Lower lobe of right lung (tissue), 2 donors: Measurements from ENCODE around the gene C2orf80. TPM values are rescaled to one million over a fixed set of nuclear protein-coding genes. Genes with fewer than 3 reads are reported as not detected.

Experiments used
- ATAC-seq, 2 donors: fragments of 200-7000 bp; cut with Tn5 transposase; one replicate each; pipeline ENCODE4 v1.9.1; 2020 to 2022; ENCODE audit warnings: mild to moderate bottlenecking in 2 of 2, moderate library complexity in 2 of 2
- DNase-seq: peaks from one replicate; pipeline ENCODE4 v3.0.0-alpha.2; 2020
- H3K27ac ChIP-seq: fragments of 200-600 bp; one replicate; pipeline ENCODE4 v1.8.0; 2022
- H3K27me3 ChIP-seq: fragments of 200-600 bp; one replicate; pipeline ENCODE4 v1.8.0; 2022; ENCODE audit warnings: low read depth
- H3K36me3 ChIP-seq: fragments of 200-600 bp; one replicate; pipeline ENCODE4 v1.8.0; 2022; ENCODE audit warnings: mild to moderate bottlenecking
- H3K4me1 ChIP-seq: fragments of 200-600 bp; one replicate; pipeline ENCODE4 v1.8.0; 2022
- H3K4me3 ChIP-seq: fragments of 200-600 bp; one replicate; pipeline ENCODE4 v1.8.0; 2022; ENCODE audit warnings: mild to moderate bottlenecking
- H3K9me3 ChIP-seq: fragments of 200-600 bp; one replicate; pipeline ENCODE4 v1.8.0; 2022
- intact Hi-C: fragments of 100-400 bp; cut with DNase I; formaldehyde crosslinking; loops from one replicate; pipeline ENCODE4 v1.11.0; 2022
- total RNA-seq: library from RNA; stranded (reverse); fragmentation: NEBNext Ultra II Directional; extraction: Animal tissue kit (Norgen Biotek cat#: 25700); gene quantifications from one replicate; pipeline ENCODE4 v1.2.1, GENCODE V29; 2021
- TF ChIP-seq, protein P1 (sequence below): fragments of 200-600 bp; IDR thresholded peaks from one replicate; pipeline ENCODE4 v1.8.0; 2022; ENCODE audit warnings: antibody characterized with exemption, mild to moderate bottlenecking
- donor health status: DM: no; HTN: yes; CAD: no; lungs with severe emphysema.

The C2orf80 gene
- total RNA-seq, 1 donor from 2014 or later: not detected

DNA sequence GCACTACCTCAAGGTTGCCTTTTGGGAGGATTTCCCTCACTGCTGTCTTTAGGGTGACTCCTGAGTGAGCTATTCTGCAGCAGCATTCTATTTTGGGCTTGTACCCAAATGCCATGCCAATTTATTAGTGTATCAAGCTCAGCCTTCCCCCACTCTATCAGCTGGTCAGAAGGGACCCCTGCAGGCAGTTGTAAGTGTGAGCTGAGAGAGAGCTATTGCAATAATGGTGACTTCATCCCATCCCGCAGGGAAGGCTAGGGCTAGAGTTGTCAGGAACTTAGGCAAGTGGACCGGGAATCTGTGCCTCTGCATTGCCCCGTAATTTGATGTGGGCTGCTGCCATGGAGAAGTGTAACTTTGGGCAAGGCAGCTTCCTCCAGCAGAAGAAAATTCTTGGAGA is 42.1 kb downstream of the C2orf80 start:
- Histone ChIP-seq H3K4me1 (no peaks in the 10 kb centered on the region), H3K9me3 (peaks cover 3% of the 10 kb centered on the region), H3K36me3 (no peaks in the 10 kb centered on the region), H3K27me3 (no peaks in the 10 kb centered on the region), H3K27ac (no peak overlapping the region), H3K4me3 (no peak overlapping the region)
- DNase-seq (no peak), ATAC-seq (no peak)
- TF ChIP-seq, protein P1, sequence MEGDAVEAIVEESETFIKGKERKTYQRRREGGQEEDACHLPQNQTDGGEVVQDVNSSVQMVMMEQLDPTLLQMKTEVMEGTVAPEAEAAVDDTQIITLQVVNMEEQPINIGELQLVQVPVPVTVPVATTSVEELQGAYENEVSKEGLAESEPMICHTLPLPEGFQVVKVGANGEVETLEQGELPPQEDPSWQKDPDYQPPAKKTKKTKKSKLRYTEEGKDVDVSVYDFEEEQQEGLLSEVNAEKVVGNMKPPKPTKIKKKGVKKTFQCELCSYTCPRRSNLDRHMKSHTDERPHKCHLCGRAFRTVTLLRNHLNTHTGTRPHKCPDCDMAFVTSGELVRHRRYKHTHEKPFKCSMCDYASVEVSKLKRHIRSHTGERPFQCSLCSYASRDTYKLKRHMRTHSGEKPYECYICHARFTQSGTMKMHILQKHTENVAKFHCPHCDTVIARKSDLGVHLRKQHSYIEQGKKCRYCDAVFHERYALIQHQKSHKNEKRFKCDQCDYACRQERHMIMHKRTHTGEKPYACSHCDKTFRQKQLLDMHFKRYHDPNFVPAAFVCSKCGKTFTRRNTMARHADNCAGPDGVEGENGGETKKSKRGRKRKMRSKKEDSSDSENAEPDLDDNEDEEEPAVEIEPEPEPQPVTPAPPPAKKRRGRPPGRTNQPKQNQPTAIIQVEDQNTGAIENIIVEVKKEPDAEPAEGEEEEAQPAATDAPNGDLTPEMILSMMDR: no peak
- intact Hi-C loops: no loop called here

DNA sequence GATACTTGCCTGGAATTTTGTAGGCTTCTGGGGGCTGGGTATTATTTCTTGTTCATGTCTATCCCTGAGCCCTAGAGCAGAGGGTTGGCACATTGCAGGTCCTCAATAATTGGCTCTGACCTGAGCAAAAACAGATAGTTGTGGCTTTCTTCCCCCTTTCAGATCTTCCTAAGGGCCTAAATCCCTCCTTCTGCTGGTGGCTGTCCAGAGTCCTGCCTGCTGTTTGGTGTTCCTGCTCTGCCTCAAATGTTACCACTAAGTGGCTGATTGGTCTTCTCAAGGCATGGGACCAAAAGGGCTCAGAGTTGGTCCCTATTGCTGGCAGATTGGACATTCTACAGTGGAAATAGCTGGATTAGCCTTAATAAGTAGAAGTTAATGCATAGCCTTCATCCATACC is 42.8 kb downstream of the C2orf80 start:
- no peaks in the 10 kb centered on the region for H3K36me3 ChIP-seq
- intact Hi-C loops: no loop called here
- peaks cover 3% of the 10 kb centered on the region for H3K9me3 ChIP-seq
- H3K27me3 ChIP-seq: no peaks in the 10 kb centered on the region
- no peaks in the 10 kb centered on the region for H3K4me1 ChIP-seq
- ATAC-seq (no peak), DNase-seq (no peak)
- no peak overlapping the region for H3K27ac ChIP-seq
- TF ChIP-seq, protein P1: no peak
- H3K4me3 ChIP-seq: no peak overlapping the region

DNA sequence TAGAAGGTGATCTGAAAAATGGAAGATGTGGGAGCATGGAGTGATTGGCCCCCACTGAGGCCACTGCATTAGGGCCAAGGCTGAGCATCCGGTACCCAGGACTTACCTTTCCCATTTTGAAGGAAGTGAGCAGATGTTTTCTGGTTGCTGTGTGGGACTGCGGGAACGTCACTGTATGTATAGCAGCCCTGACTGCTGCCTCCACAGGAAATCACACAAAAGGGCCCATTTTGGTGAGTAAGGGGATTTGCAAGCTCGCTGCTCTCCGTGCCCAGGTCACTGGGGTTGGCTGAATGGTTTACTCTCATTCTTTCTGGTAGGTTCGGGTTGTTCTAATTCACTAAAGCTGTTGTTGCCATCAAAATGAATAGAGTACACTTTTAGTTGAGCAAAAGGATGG is 43.8 kb downstream of the C2orf80 start, which contains the start of gene CRYGB:
Gene CRYGB, minus strand, starts transcription at position 153 of the 400 bp plus-strand sequence. Its CDS starts 38 bp downstream, at position 115.
- no peak for ATAC-seq
- Histone ChIP-seq H3K9me3 (no peaks in the 10 kb centered on the region), H3K27me3 (no peaks in the 10 kb centered on the region), H3K27ac (no peak within 1 kb of the TSS), H3K4me3 (no peak within 1 kb of the TSS), H3K36me3 (no peaks in the 10 kb centered on the region), H3K4me1 (no peaks in the 10 kb centered on the region)
- intact Hi-C loops: no loop called here
- TF ChIP-seq, protein P1: no peak
- no peak for DNase-seq

DNA sequence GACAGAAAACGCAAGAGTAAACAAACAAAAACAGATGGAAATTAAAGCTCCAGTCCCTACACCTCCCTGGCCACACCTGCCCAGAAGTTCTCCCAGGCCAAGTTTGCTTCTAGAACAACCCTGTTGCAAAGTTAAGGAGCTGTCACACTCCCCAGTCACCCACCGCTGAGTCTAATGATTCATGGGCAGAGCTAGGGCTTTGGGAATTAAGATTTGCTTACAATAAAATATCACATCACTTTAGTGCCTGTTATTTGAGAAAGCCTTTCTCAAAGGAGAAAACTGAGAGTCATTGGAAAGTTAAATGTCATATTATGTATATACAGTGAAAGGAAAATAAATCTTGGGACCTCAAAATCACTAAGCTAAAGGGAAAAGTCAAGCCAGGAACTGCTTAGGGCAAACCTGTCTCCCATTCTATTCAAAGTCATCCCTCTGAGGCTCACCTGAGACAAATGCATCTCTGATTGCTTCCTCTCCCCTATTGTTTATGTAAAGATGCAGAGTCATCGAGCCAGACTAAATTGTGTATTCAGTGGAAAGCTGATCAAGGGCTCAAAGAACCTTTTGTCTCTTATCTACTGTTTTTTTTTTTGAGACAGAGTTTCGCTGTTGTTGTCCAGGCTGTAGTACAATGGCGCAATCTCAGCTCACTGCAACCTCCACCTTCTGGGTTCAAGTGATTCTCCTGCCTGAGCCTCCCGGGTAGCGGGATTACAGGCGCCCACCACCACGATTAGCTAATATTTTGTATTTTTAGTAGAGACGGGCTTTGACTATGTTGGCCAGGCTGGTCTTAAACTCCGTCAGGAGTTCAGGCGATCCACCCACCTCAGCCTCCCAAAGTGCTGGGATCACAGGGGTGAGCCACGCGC is 46.7 kb downstream of the C2orf80 start:
- H3K4me1 ChIP-seq: no peaks in the 10 kb centered on the region
- no peak for DNase-seq
- no peaks in the 10 kb centered on the region for H3K36me3 ChIP-seq
- TF ChIP-seq, protein P1: no peak
- H3K27ac ChIP-seq: no peak overlapping the region
- no peaks in the 10 kb centered on the region for H3K9me3 ChIP-seq
- H3K27me3 ChIP-seq: no peaks in the 10 kb centered on the region
- intact Hi-C loops: no loop called here
- no peak for ATAC-seq
- H3K4me3 ChIP-seq: no peak overlapping the region

DNA sequence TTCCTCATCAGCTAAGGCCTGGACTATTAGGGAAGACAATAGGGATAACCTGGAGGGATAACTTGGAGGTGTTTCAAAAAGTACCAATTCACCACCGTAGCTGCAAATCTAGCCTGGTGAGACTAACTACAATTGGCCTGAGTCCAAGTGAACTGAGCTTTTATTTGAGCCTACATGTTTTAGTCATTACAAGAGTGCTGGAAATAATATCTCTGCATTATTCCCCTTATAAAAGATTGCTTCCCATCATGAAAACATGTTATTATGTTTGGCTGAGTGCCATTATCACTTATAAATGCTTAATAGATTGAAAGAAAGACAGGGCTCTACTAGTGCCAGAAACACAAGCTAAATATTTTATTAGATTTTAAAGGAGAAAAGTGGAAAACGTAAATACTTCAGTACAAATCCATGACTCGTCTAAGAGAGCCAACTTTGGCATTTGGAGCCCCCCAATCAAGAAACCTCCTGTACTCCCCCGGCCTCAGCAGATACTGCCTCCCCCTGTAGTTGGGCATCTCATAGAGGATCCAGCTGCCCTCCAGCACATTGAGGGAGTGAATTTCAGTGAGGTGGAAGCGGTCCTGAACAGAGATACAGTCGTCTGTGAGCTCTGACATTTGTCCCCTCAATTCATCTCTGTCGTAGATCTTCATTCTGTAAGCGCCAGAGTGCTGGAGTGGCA is 47.4 kb downstream of the C2orf80 start:
- Histone ChIP-seq H3K9me3 (no peaks in the 10 kb centered on the region), H3K4me3 (no peak overlapping the region), H3K27me3 (no peaks in the 10 kb centered on the region), H3K36me3 (no peaks in the 10 kb centered on the region), H3K27ac (no peak overlapping the region), H3K4me1 (no peaks in the 10 kb centered on the region)
- TF ChIP-seq, protein P1: no peak
- DNase-seq: no peak
- intact Hi-C loops: no loop called here
- no peak for ATAC-seq
